Coronary artery (tissue), 2 donors: ENCODE results near the gene SELENOP.
A peak's percentile ranks its signal among the peaks of the same experiment; 100 is the strongest.

Source experiments
- DNase-seq: peaks from one replicate; pipeline ENCODE4 v3.0.0-alpha.2; 2017; ENCODE audit warnings: low spot score
- H3K27ac ChIP-seq, 2 donors: fragments of 200-600 bp; sonication (generic); one replicate each; pipeline ENCODE4 v1.5.1; 2016 to 2019
- H3K4me3 ChIP-seq: fragments of 200-600 bp; sonication (generic); 2 replicates; pipeline ENCODE4 v1.5.1; 2016; ENCODE audit warnings: mild to moderate bottlenecking, moderate library complexity
- TF ChIP-seq, protein P1 (sequence below): fragments of 200-600 bp; sonication (generic); IDR thresholded peaks from one replicate; pipeline ENCODE4 v1.5.1; 2019; ENCODE audit warnings: antibody characterized with exemption

Gene SELENOP

DNA sequence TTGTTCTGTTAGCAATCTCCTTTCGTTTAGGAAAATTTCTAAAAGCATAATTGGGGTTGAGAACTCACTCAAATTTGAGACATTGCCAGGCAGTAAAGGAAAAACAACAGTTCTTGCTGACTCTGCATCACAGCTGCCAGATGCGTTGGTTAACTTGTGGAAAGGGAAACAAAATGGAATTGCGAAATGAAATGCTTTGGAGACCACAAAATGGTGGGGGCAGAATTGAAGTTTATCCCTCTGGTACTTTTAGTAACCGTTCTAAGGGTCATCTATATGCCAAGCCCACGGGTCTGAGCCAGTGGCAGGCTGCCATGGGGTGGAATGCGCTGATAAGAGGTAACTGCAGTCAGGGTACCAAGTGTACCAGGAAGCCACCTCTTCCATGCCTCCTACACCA, 28.6 kb upstream of the SELENOP start:
- peak overlapping the region in 1 of 2 donors; percentile 81 for H3K27ac ChIP-seq
- no peak for DNase-seq

DNA sequence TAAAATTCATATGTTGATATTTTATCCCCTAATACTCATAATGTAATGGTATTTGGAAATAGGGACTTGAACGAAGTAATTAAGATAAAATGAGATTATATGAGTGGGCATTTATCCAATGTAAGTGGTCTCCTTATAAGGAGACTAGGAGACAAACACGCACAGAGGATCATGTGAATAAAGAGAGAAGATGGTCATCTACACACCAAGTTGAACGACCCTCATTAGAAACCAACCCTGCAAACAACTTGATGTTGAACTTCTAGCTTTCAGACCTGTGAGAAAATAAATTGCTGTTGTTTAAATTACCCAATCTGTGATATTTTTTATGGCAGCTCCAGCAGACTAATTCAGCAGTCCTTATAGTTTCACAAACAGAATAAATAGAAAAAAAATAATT, 27.5 kb upstream of the SELENOP start:
- Histone ChIP-seq H3K27ac (no peak overlapping the region), H3K4me3 (no peak overlapping the region)
- DNase-seq, result no peak
- TF ChIP-seq, protein P1, sequence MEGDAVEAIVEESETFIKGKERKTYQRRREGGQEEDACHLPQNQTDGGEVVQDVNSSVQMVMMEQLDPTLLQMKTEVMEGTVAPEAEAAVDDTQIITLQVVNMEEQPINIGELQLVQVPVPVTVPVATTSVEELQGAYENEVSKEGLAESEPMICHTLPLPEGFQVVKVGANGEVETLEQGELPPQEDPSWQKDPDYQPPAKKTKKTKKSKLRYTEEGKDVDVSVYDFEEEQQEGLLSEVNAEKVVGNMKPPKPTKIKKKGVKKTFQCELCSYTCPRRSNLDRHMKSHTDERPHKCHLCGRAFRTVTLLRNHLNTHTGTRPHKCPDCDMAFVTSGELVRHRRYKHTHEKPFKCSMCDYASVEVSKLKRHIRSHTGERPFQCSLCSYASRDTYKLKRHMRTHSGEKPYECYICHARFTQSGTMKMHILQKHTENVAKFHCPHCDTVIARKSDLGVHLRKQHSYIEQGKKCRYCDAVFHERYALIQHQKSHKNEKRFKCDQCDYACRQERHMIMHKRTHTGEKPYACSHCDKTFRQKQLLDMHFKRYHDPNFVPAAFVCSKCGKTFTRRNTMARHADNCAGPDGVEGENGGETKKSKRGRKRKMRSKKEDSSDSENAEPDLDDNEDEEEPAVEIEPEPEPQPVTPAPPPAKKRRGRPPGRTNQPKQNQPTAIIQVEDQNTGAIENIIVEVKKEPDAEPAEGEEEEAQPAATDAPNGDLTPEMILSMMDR, result no peak

More for the DNA sequence above, 28.6 kb upstream of the SELENOP start:
- TF ChIP-seq, protein P1, result no peak
- peak overlapping the region; percentile 46 for H3K4me3 ChIP-seq

DNA sequence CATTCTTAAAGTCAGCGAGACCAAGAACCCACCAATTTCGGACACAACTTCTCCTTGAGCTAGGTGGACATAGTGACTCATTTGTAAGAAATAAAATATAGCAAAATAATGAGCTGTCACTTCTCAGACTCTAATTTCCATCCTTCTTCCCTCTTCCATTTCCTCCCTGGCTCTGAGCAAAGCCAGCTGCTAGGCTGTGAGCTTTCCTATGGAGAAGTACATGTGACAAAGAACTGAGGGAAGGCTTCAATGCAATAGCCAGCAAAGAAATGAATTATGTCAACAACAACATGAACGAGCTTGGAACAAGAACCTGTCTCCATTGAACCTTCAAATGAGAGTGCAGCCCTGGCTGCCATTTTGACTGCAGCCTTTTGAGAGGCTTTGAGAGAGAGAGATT, 25.9 kb upstream of the SELENOP start:
- H3K4me3 ChIP-seq, result no peak overlapping the region
- peak overlapping the region in 1 of 2 donors; percentile 39 for H3K27ac ChIP-seq
- no peak for DNase-seq
- TF ChIP-seq, protein P1, result no peak

DNA sequence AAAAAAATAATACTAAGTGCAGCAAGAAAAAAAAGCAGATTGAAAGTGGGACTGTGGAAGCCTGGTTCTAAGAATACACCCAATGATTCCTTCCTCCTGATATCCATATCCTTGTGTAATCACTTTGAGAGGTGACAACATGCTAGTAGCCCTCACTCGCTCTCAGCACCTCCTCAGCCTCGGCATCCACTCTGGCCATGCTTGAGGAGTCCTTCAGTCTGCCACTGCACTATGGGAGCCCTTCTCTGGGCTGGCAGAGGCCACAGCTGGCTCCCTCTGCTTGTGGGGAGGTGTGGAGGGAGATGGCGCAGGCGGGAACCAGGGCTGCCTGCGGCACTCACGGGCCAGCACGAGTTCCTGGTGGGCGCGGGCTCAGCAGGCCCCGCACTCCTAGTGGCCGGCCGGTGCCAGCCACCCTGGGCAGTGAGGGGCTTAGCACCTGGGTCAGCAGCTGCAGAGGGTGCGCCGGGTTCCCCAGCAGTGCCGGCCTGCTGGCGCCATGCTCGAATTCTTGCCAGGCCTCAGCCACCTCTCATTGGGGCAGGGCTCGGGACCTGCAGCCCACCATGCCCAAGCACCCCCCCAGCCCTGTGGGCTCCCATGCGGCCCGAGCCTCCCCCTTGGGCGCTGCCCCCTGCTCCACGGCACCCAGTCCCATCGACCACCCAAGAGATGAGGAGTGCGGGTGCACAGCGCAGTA, 24.5 kb upstream of the SELENOP start:
- H3K27ac ChIP-seq, result no peak overlapping the region
- DNase-seq, result no peak
- TF ChIP-seq, protein P1, result no peak
- H3K4me3 ChIP-seq, result no peak overlapping the region

DNA sequence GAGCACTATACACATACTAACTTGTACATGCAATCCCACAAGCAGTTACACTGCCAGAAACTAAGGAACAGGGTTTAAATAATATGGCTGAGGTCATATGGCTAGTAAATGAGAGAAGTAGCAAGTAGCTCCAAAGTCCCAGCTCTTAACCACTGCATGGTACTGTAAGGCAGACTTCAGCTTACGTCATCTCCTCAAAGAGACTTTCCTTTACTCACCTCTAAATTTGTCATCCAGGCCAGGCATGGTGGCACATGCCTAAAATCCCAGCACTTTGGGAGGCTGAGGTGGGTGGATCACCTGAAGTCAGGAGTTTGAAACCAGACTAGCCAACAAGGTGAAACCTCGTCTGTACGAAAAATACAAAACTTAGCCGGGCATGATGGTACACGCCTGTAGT, 20.4 kb upstream of the SELENOP start:
- no peak for DNase-seq
- TF ChIP-seq, protein P1, result no peak
- Histone ChIP-seq H3K4me3 (no peak overlapping the region), H3K27ac (no peak overlapping the region)

DNA sequence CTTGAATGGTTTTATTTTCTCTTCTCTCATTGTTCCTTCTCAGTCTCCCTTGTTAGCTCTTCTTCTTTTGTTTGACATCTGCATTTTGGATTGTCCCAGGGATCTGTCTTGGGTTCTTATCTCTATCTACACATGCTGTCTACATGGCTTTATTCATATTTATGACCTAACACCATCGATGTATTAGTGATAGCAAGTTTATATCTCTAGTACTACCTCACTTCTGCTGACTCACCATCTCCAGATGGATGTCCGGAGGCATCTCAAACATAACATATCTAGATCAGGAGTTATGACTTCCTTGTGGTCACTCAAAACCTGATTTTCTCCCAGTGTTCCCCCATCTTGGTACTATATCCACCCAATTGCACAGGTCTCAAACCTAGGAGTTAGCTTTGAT, 19.2 kb upstream of the SELENOP start:
- no peak for DNase-seq
- TF ChIP-seq, protein P1, result no peak
- no peak overlapping the region for H3K27ac ChIP-seq
- H3K4me3 ChIP-seq, result no peak overlapping the region

DNA sequence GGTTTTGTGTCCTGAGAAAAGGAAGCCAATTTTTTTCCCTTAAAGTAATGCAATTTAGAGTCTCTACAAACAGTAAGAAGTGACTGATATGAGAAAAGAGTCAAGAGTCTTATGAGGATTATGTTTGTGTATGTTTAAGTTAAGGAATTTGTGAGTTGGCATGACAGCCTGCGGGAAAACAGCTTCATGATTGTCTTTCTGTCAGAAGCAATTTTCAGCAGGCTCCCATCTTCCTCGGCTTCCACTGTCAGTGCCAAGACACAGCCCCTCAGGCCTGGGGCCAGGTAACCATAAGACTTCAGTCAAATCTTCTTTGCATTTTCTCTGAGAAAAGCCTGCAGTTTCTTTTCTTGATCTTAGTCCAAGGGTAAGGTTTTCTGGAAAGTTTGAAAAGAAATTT, 17.0 kb upstream of the SELENOP start:
- Histone ChIP-seq H3K27ac (no peak overlapping the region), H3K4me3 (no peak overlapping the region)
- TF ChIP-seq, protein P1, result no peak
- no peak for DNase-seq
